Neural progenitor cell (in vitro differentiated cells): ENCODE results near the gene OGFOD2.

ENCODE experiments used
- CTCF ChIP-seq: fragments of 200-600 bp; sonication (generic); IDR thresholded peaks from 2 replicates; pipeline ENCODE4 v1.5.1; 2017; ENCODE audit warnings: antibody characterized with exemption, mild to moderate bottlenecking
- EZH2 ChIP-seq: fragments of 200-600 bp; sonication (generic); IDR thresholded peaks from 2 replicates; pipeline ENCODE4 v1.6.1; 2017; ENCODE audit warnings: antibody characterized with exemption, mild to moderate bottlenecking, moderate library complexity

- TF ChIP-seq CTCF = no peak
- no peak for TF ChIP-seq EZH2
These were observed 39.7 kb upstream of the OGFOD2 start for GRCh38 chr12:122935318-122935717.
